Left lung (tissue), 10 donors: ENCODE measurements around the gene RPS21. TPM values are rescaled to one million over a fixed set of nuclear protein-coding genes. Genes with fewer than 3 reads are reported as not detected.
A peak's percentile ranks its signal among the peaks of the same experiment; 100 is the strongest.

Experiments
- ATAC-seq: fragments of 200-7000 bp; cut with Tn5 transposase; one replicate; pipeline ENCODE4 v1.9.1; 2020; ENCODE audit warnings: moderate library complexity
- DNase-seq, 4 donors: peaks; one replicate each; pipeline ENCODE4 v3.0.0-alpha.2; 2013 to 2020
- H3K27ac ChIP-seq, 2 donors: fragments of 200-600 bp; sonication (generic) in 1 of 2; one replicate each; pipeline versions ENCODE4 v1.5.0 to v1.8.0; 2020 to 2021
- H3K27me3 ChIP-seq, 2 donors: fragments of 200-600 bp; sonication (generic) in 1 of 2; one replicate each; pipeline versions ENCODE4 v1.5.0 to v1.8.0; 2020 to 2021
- H3K36me3 ChIP-seq, 2 donors: fragments of 200-600 bp; sonication (generic) in 1 of 2; one replicate each; pipeline versions ENCODE4 v1.5.0 to v1.8.0; 2020 to 2021
- H3K4me1 ChIP-seq, 2 donors: fragments of 200-600 bp; one replicate each; pipeline ENCODE4 v1.8.0; 2021
- H3K4me3 ChIP-seq, 2 donors: fragments of 200-600 bp; sonication (generic) in 1 of 2; one replicate each; pipeline versions ENCODE4 v1.5.0 to v1.8.0; 2020 to 2021; ENCODE audit warnings: mild to moderate bottlenecking in 1 of 2
- H3K9me3 ChIP-seq, 2 donors: fragments of 200-600 bp; sonication (generic) in 1 of 2; one replicate each; pipeline versions ENCODE4 v1.5.0 to v1.8.0; 2020 to 2021
- CTCF ChIP-seq, 2 donors: fragments of 200-600 bp; sonication (generic) in 1 of 2; IDR thresholded peaks; one replicate each; pipeline versions ENCODE4 v1.5.0 to v1.8.0; 2021; ENCODE audit warnings: antibody characterized with exemption in 2 of 2
- intact Hi-C, 2 donors: fragments of 100-400 bp; cut with DNase I; formaldehyde crosslinking; loops; one replicate each; pipeline versions ENCODE4 v1.11.2 to v1.14.2; 2022
- polyA plus RNA-seq, 6 donors: library from polyadenylated mRNA; unstranded; fragments of 120-200 nt; gene quantifications; one replicate each; pipeline ENCODE4 v1.2.1, GENCODE V29; 2013; ENCODE audit not compliant: insufficient read length in 6 of 6
- total RNA-seq, 2 donors: library from RNA; stranded (reverse); fragmentation: NEBNext Ultra II Directional; extraction: Animal tissue kit (Norgen Biotek cat#: 25700); gene quantifications; one replicate each; pipeline ENCODE4 v1.2.1, GENCODE V29; 2021
- donor health status: DM: no; HTN: yes; CAD: no.
- donor health status: DM: no; HTN: no; CAD: no.

Gene RPS21
- total and polyA plus RNA-seq, 8 donors = 928 to 1,176 (median 1,013) TPM

- peak overlapping the region in 1 of 2 donors; percentile 13 for H3K4me3 ChIP-seq
- no peak for TF ChIP-seq CTCF (IDR thresholded peaks at IDR 0.05)
- H3K9me3 ChIP-seq = no peaks in the 10 kb centered on the region
- peaks cover 42 to 91% of the 10 kb centered on the region in 2 donors for H3K4me1 ChIP-seq
- ATAC-seq (peak; percentile 29), DNase-seq (peak in 1 of 4 donors; percentile 89)
- H3K27me3 ChIP-seq = peaks cover 0 to 15% of the 10 kb centered on the region in 2 donors
- intact Hi-C loops = no loop called here
- peaks cover 0 to 8% of the 10 kb centered on the region in 2 donors for H3K36me3 ChIP-seq
- H3K27ac ChIP-seq = peak overlapping the region; percentile 81 to 84
Measured at GRCh38 chr20:62358171-62359042, 28.5 kb upstream of the RPS21 start.

- ATAC-seq = no peak
- Histone ChIP-seq H3K27me3 (peaks cover 0 to 15% of the 10 kb centered on the region in 2 donors), H3K9me3 (no peaks in the 10 kb centered on the region), H3K4me3 (peak overlapping the region in 1 of 2 donors; percentile 13), H3K4me1 (peaks cover 45 to 92% of the 10 kb centered on the region in 2 donors), H3K36me3 (peaks cover 0 to 8% of the 10 kb centered on the region in 2 donors), H3K27ac (peak overlapping the region; percentile 81 to 84)
- intact Hi-C loops = no loop called here
- peak in 2 of 4 donors; percentile 51 to 79 for DNase-seq
- TF ChIP-seq CTCF (IDR thresholded peaks at IDR 0.05) = no peak
Measured at GRCh38 chr20:62359043-62359490, 27.8 kb upstream of the RPS21 start.

- no peak overlapping the region for H3K4me3 ChIP-seq
- H3K9me3 ChIP-seq = no peaks in the 10 kb centered on the region
- peaks cover 0 to 15% of the 10 kb centered on the region in 2 donors for H3K27me3 ChIP-seq
- H3K27ac ChIP-seq = peak overlapping the region; percentile 81 to 84
- peaks cover 50 to 95% of the 10 kb centered on the region in 2 donors for H3K4me1 ChIP-seq
- intact Hi-C loops = no loop called here
- ATAC-seq = no peak
- TF ChIP-seq CTCF (IDR thresholded peaks at IDR 0.05) = no peak
- H3K36me3 ChIP-seq = peaks cover 0 to 6% of the 10 kb centered on the region in 2 donors
- peak in 1 of 4 donors; percentile 80 for DNase-seq
Measured at GRCh38 chr20:62359491-62360121, 27.3 kb upstream of the RPS21 start.

GRCh38 chr20:62360854-62361798 lies 25.8 kb upstream of the RPS21 start:
- Histone ChIP-seq H3K9me3 (no peaks in the 10 kb centered on the region), H3K36me3 (peaks cover 0 to 4% of the 10 kb centered on the region in 2 donors), H3K27me3 (peaks cover 0 to 29% of the 10 kb centered on the region in 2 donors), H3K4me1 (peaks cover 39 to 95% of the 10 kb centered on the region in 2 donors), H3K4me3 (no peak overlapping the region), H3K27ac (peak overlapping the region; percentile 86)
- DNase-seq = peak in 3 of 4 donors; percentile 52 to 85 (median 76)
- intact Hi-C loops = no loop called here
- no peak for TF ChIP-seq CTCF (IDR thresholded peaks at IDR 0.05)
- ATAC-seq = peak; percentile 55
